ENCODE data around the gene SLC16A7. TPM values are rescaled to one million over a fixed set of nuclear protein-coding genes. Genes with fewer than 3 reads are reported as not detected.
A peak's percentile ranks its signal among the peaks of the same experiment; 100 is the strongest.
"Not testable (repeated sequence)": the region's sequence is repeated elsewhere in the genome, so short reads cannot be mapped to it uniquely, and the experiment has no call there.

SLC16A7 gene, protein sequence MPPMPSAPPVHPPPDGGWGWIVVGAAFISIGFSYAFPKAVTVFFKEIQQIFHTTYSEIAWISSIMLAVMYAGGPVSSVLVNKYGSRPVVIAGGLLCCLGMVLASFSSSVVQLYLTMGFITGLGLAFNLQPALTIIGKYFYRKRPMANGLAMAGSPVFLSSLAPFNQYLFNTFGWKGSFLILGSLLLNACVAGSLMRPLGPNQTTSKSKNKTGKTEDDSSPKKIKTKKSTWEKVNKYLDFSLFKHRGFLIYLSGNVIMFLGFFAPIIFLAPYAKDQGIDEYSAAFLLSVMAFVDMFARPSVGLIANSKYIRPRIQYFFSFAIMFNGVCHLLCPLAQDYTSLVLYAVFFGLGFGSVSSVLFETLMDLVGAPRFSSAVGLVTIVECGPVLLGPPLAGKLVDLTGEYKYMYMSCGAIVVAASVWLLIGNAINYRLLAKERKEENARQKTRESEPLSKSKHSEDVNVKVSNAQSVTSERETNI
- 1 to 10 TPM in 11 of 12 donors, not detected in 1; 3.9 to 9.9 (median 5.4) TPM for polyA plus RNA-seq (ENCODE audit: insufficient read length in 12 of 12)
- long read RNA-seq, donor 1, result 0 reads
- long read RNA-seq, donor 2, partial matches to known transcripts, result 0 of 2 reads
- long read RNA-seq, donor 2, other reads (novel, unspliced or antisense), result 0 of 2 reads
- long read RNA-seq, donor 3, partial matches to known transcripts, result 6 of 7 reads
- long read RNA-seq, donor 3, other reads (novel, unspliced or antisense), result 0 of 7 reads
- long read RNA-seq, donor 4, partial matches to known transcripts, result 0 of 1 reads
- long read RNA-seq, donor 4, other reads (novel, unspliced or antisense), result 0 of 1 reads
- long read RNA-seq, donor 5, result 0 reads
- long read RNA-seq, donor 6, result 0 reads
- long read RNA-seq, donor 7, result 0 reads
- long read RNA-seq, donor 8, partial matches to known transcripts, result 0 of 1 reads
- long read RNA-seq, donor 8, other reads (novel, unspliced or antisense), result 0 of 1 reads
- long read RNA-seq, donor 9, partial matches to known transcripts, result 0 of 1 reads
- long read RNA-seq, donor 9, other reads (novel, unspliced or antisense), result 0 of 1 reads
- long read RNA-seq, donor 10, partial matches to known transcripts, result 0 of 3 reads
- long read RNA-seq, donor 10, other reads (novel, unspliced or antisense), result 0 of 3 reads
- long read RNA-seq, donor 11, partial matches to known transcripts, result 0 of 1 reads
- long read RNA-seq, donor 11, other reads (novel, unspliced or antisense), result 0 of 1 reads

DNA sequence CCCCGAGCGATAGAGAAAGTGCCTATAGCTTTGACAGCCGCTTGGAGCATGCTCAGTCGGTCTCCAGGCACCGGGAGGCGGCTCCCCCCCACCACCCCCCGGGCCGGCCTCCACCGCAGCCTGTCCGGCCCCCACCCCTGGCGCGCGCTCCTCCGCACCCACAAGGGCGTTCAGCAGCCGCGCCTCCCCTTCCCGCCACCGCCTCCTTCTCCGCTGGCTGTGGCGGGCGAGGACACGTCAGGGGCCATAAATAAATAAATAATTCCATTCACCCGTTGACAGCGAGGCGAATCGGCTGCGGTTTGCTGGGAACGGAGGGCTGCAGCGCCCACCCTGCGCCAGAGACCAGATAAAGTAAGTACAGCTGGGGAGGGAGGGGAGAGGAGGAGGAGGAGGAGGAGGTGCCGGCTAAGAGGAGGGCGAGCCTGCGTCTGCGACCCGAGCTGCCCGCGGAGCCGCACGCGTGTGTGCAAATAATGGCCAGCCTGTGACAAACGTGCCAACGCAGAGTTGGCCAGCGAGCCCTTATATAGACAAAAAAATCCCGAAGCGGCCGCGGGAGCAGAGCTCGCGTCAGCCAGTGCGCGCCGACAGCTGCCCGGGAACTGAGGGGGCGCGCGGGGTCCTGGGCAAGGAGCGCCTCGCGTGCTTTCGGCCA is at the start of gene SLC16A7:
TSS of gene SLC16A7 (plus strand) at position 147 of the 658 bp plus-strand sequence. CDS start 108,773 bp downstream, outside the sequence.
- DNase-seq, result peak; percentile 90

- no peak for DNase-seq
Observed at GRCh38 chr12:59548930-59549329, 46.9 kb upstream of the SLC16A7 start.

GRCh38 chr12:59559696-59560095 is 36.1 kb upstream of the SLC16A7 start:
- no peak for DNase-seq

DNA sequence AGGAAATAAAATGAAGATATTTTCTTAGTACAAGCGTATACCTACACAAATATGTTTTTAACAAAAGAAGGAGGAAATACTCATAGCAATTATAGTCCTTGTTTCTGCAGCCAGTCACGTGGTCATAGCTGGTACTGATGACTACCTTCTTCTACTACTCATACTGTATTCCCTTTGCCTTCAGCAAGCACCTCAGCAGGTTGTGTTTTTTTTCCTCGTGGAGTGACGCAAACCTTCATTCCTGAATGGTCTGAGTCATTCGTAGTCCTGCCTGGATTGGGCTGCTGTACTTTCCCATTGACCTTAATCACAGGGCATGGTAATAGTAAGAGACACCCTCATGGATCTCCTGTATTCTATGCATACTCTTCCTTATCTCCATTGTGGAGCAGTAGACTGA is 25.7 kb upstream of the SLC16A7 start:
- no peak for DNase-seq

- no peak for DNase-seq
Observed at GRCh38 chr12:59574406-59574805, 21.4 kb upstream of the SLC16A7 start.

DNA sequence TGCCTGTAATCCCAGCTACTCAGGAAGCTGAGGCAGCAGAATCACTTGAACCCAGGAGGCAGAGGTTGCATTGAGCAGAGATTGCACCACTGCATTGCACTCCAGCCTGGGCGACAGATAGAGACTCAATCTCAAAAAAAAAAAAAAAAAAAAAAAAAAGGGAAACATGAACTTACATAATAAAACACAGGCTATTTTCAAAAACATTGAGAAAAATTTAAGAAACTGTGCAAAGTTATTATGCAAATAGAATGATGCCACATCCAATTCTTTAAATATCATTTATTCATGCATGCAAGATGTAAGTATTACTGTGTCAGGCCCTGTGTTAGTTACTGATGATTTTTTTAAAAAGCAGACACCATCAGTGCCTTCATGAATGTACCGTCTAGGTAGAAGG is 20.0 kb upstream of the SLC16A7 start:
- no peak for DNase-seq

DNA sequence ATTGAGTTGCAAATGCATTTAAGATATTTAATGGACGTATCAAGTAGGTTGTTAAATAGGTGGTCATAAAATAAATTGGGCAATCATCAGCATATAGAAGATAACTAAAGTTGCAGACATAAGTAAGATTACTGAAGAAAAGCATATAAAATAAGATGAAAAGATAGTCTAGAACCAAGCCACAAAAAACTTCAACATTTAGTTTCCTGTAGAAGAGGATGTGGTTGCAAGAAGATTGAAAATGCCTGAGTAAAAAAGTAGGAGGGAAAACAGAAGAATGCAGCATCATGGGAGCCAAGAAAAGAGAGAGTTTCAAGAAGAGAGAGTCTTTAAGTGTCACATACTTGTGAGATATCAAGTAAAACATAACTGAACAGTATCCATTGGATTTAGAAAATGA is 17.6 kb upstream of the SLC16A7 start:
- no peak for DNase-seq

- DNase-seq, result no peak
Observed at GRCh38 chr12:59579631-59580030, 16.2 kb upstream of the SLC16A7 start.

DNA sequence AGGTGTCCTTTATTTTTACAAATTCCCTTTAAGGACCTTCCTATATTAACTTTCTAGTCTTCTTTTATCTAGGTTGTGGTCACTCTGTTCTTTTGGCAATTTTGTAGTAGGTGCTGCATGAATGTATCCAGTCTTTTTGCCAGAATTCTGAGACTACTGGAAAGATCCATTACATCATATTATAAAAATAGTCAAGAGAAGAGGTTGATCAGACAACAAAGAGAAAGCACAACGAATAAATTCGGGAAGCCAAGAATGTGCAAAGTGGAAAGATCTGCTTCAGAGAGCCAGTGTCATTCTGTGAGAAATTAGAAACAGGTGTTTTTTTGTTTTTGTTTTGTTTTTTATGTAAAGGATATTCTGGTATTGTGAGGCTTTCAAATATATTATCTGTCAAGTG is 15.8 kb upstream of the SLC16A7 start:
- DNase-seq, result peak; percentile 69

- DNase-seq, result no peak
Observed at GRCh38 chr12:59583003-59583712, 12.7 kb upstream of the SLC16A7 start.

GRCh38 chr12:59587710-59588109 is 8.1 kb upstream of the SLC16A7 start:
- no peak for DNase-seq

DNA sequence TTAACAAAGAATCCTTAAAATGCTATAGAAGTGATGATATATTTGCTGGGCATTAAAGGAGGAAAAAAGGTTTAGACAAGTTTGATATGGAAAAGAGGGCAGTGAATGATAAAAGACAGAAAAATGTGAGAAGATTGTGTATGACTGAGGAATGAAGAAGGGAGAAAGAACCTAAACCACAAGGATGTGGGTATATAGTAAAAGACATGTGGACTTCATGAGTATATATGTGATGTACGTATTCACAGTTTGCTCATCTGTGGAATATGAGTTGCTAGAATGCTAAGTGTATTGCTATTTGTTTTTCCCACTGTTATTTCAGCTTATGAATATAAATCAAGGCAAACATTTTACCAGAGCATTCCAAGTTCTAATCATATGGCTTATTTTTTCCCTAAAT is 2.1 kb upstream of the SLC16A7 start:
- DNase-seq, result no peak

- DNase-seq, result no peak
Observed at GRCh38 chr12:59594943-59595500, 807 bp upstream of the SLC16A7 start.

DNA sequence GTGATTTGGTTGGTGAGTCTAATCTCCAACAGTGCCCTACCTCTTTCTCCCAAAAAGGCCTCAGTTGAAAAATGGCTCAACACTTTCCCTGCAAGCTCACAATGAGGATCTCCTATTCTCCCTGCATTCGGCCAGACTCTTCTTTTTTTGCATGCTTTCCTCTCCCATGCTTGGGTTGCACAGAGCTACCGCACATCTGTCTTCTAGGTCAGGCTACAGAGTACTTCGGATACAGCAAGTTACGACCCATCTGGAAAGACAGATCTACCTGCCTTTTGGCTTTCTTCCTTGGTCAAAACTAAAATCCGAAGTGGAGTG is 305 bp upstream of the SLC16A7 start:
- no peak for DNase-seq

DNA sequence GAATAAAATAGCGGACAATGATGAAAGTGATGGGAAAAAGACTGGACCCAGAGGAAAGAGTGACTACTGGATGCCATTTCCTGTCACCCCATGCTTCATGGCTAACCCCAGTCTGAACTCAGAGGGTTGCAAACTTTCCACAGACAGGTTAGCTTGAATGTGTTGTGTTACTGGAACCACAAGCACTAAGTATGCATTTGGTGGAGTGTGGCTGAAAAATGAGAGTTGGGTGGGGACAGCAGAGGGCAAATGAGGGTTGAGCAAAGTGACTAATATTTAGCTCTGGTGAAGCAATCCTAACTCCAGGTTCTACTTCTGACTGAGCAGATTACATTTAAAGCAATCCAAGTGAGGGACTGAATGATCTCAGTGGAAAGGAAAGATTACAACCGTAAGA is 1.6 kb downstream of the SLC16A7 start:
- DNase-seq, result peak; percentile 80

GRCh38 chr12:59600171-59600570 is 4.3 kb downstream of the SLC16A7 start:
- no peak for DNase-seq

- DNase-seq, result no peak
Observed at GRCh38 chr12:59603754-59604153, 7.9 kb downstream of the SLC16A7 start.

- DNase-seq, result not testable (repeated sequence)
Observed at GRCh38 chr12:59612823-59613434, 17.1 kb downstream of the SLC16A7 start.

DNA sequence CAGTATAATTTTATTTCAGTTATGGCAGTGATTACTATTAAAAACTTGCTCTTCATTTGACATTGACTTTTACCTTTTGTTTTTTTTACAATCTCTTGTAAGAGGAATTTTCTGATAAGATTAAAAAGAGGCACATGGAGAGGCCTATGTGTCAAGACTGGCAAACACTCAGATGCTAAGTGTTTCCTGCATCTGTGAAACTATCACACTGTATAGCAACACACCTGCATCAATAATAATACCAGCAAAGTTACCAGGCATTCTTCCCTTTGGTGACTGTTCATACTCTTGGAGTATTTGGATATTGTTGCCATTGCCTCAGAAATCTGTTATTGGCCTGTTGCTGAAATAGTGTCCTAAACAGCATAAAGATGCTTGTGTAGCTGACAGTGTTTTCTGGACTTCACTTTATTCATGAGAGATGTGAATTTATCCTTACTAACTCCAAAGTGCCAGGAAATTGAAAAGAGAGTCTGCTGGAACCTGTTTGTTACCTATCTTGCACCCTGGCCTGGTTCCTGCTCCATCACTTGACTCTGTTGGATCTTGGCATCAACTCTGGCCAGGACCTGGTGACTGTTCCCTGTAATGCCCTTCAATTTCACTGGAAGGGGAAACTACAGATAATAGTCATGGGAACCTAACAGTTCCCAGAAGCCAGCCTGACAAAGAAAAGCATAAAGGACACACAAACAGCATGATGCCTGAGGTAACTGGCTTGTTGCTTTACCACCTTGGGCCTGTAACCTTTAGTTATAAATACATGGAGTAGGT is 19.8 kb downstream of the SLC16A7 start:
- DNase-seq, result no peak

All from muscle of arm (tissue), 14 donors.